H9 (cell line): Measurements from ENCODE around the gene CAMTA1. TPM values are rescaled to one million over a fixed set of nuclear protein-coding genes. Genes with fewer than 3 reads are reported as not detected.
A peak's percentile ranks its signal among the peaks of the same experiment; 100 is the strongest.

Experiments
- DNase-seq: peaks from one replicate; pipeline ENCODE4 v3.0.0-alpha.2; 2017
- H2AFZ ChIP-seq: one replicate; pipeline ENCODE4 v1.6.1; 2013; ENCODE audit warnings: mild to moderate bottlenecking, low read length, control low read depth, moderate library complexity
- H2AK5ac ChIP-seq: 2 replicates; pipeline ENCODE4 v1.6.1; 2013; ENCODE audit warnings: low read length, control low read depth, mixed read lengths; ENCODE audit not compliant: insufficient read length
- H2BK120ac ChIP-seq: one replicate; pipeline ENCODE4 v1.6.1; 2013; ENCODE audit warnings: low read depth, mild to moderate bottlenecking, low read length, control low read depth, inconsistent platforms; ENCODE audit not compliant: poor library complexity, severe bottlenecking
- H2BK12ac ChIP-seq: 2 replicates; pipeline ENCODE4 v1.6.1; 2013; ENCODE audit warnings: low read length, control low read depth, mixed read lengths, low read depth; ENCODE audit not compliant: insufficient read length
- H2BK15ac ChIP-seq: 2 replicates; pipeline ENCODE4 v1.6.1; 2013; ENCODE audit warnings: low read depth, low read length, control low read depth
- H2BK20ac ChIP-seq: one replicate; pipeline ENCODE4 v1.6.1; 2013; ENCODE audit warnings: low read depth, mild to moderate bottlenecking, low read length, control low read depth, inconsistent platforms; ENCODE audit not compliant: poor library complexity, severe bottlenecking
- H2BK5ac ChIP-seq: 2 replicates; pipeline ENCODE4 v1.6.1; 2013; ENCODE audit warnings: low read length, control low read depth, mixed read lengths; ENCODE audit not compliant: insufficient read length
- H3K14ac ChIP-seq: 2 replicates; pipeline ENCODE4 v1.6.1; 2013; ENCODE audit warnings: low read length, control low read depth; ENCODE audit not compliant: insufficient read depth
- H3K18ac ChIP-seq: 2 replicates; pipeline ENCODE4 v1.6.1; 2013; ENCODE audit warnings: low read depth, mild to moderate bottlenecking, mixed read lengths, low read length, control low read depth; ENCODE audit not compliant: insufficient read length
- H3K23ac ChIP-seq: 2 replicates; pipeline ENCODE4 v1.6.1; 2013; ENCODE audit warnings: low read length, control low read depth, mixed read lengths, low read depth; ENCODE audit not compliant: insufficient read length
- H3K23me2 ChIP-seq: 2 replicates; pipeline ENCODE4 v1.6.1; 2013; ENCODE audit warnings: low read depth, mild to moderate bottlenecking, mixed read lengths, low read length, control low read depth; ENCODE audit not compliant: insufficient read length, poor library complexity, severe bottlenecking
- H3K27ac ChIP-seq: 2 replicates; pipeline ENCODE4 v1.5.1; 2013; ENCODE audit warnings: low read length, control low read depth, mixed read lengths, low read depth; ENCODE audit not compliant: insufficient read length
- H3K27me3 ChIP-seq: 2 replicates; pipeline ENCODE4 v1.6.1; 2013; ENCODE audit warnings: low read length, control low read depth, inconsistent platforms; ENCODE audit not compliant: insufficient read depth
- H3K4ac ChIP-seq: 2 replicates; pipeline ENCODE4 v1.6.1; 2013; ENCODE audit warnings: low read depth, mild to moderate bottlenecking, control low read depth, inconsistent platforms, low read length, moderate library complexity
- H3K4me1 ChIP-seq: 2 replicates; pipeline ENCODE4 v1.6.1; 2013; ENCODE audit warnings: low read length, control low read depth, inconsistent platforms; ENCODE audit not compliant: insufficient read depth
- H3K4me2 ChIP-seq: 2 replicates; pipeline ENCODE4 v1.6.1; 2013; ENCODE audit warnings: low read length, control low read depth, mixed read lengths; ENCODE audit not compliant: insufficient read length, insufficient read depth
- H3K56ac ChIP-seq: 2 replicates; pipeline ENCODE4 v1.6.1; 2013; ENCODE audit warnings: low read depth, mild to moderate bottlenecking, mixed read lengths, low read length, control low read depth; ENCODE audit not compliant: insufficient read length
- H3K79me1 ChIP-seq: 2 replicates; pipeline ENCODE4 v1.6.1; 2013; ENCODE audit warnings: low read depth, mild to moderate bottlenecking, moderate library complexity, low read length, control low read depth, inconsistent platforms; ENCODE audit not compliant: insufficient read depth, poor library complexity, severe bottlenecking
- H3K79me2 ChIP-seq: 2 replicates; pipeline ENCODE4 v1.6.1; 2013; ENCODE audit warnings: low read length, control low read depth, inconsistent platforms; ENCODE audit not compliant: insufficient read depth
- H3K9ac ChIP-seq: 2 replicates; pipeline ENCODE4 v1.6.1; 2013; ENCODE audit warnings: low read length, control low read depth, mixed read lengths; ENCODE audit not compliant: insufficient read length; ENCODE audit errors: extremely low read depth
- H3K9me3 ChIP-seq: one replicate; pipeline ENCODE4 v1.6.1; 2013; ENCODE audit warnings: low read depth, low read length, inconsistent platforms; ENCODE audit not compliant: control insufficient read depth
- H3T11ph ChIP-seq: one replicate; pipeline ENCODE4 v1.6.1; 2013; ENCODE audit warnings: mild to moderate bottlenecking, low read length, control low read depth, inconsistent platforms
- H4K20me1 ChIP-seq: one replicate; pipeline ENCODE4 v1.6.1; 2013; ENCODE audit not compliant: control insufficient read depth, insufficient read length, insufficient read depth
- H4K5ac ChIP-seq: 2 replicates; pipeline ENCODE4 v1.6.1; 2013; ENCODE audit warnings: low read depth, mild to moderate bottlenecking, mixed read lengths, low read length, control low read depth; ENCODE audit not compliant: insufficient read length
- H4K8ac ChIP-seq: replicated peaks from 2 replicates; pipeline ENCODE4 v1.6.1; 2013; ENCODE audit warnings: low read length, control low read depth, mixed read lengths, low read depth; ENCODE audit not compliant: insufficient read length
- H4K91ac ChIP-seq: 2 replicates; pipeline ENCODE4 v1.6.1; 2013; ENCODE audit warnings: low read depth, mild to moderate bottlenecking, moderate library complexity, mixed read lengths, low read length, control low read depth; ENCODE audit not compliant: insufficient read length
- H3K27ac Mint-ChIP-seq, 3 experiments: 2 replicates in 2 of 3; 3 replicates in 1 of 3; pipeline ENCODE4 v1.8.0; 2020 to 2021; ENCODE audit warnings: mixed read lengths in 3 of 3, mild to moderate bottlenecking in 1 of 3, moderate library complexity in 1 of 3
- H3K27me3 Mint-ChIP-seq: 2 replicates; pipeline ENCODE4 v1.8.0; 2021; ENCODE audit warnings: low read depth, mild to moderate bottlenecking, moderate library complexity, mixed read lengths
- H3K36me3 Mint-ChIP-seq, 3 experiments: 2 replicates in 2 of 3; 3 replicates in 1 of 3; pipeline ENCODE4 v1.8.0; 2020 to 2021; ENCODE audit warnings: low read depth in 3 of 3, mixed read lengths in 3 of 3; ENCODE audit not compliant: insufficient read depth in 1 of 3
- H3K4me1 Mint-ChIP-seq, 2 experiments: 2 replicates each; pipeline ENCODE4 v1.8.0; 2020; ENCODE audit warnings: mixed read lengths in 2 of 2
- H3K4me3 Mint-ChIP-seq, 2 experiments: 2 replicates in 1 of 2; 3 replicates in 1 of 2; pipeline ENCODE4 v1.8.0; 2020 to 2021; ENCODE audit warnings: mild to moderate bottlenecking in 2 of 2, mixed read lengths in 2 of 2, moderate library complexity in 1 of 2
- H3K9me3 Mint-ChIP-seq, 2 experiments: 2 replicates in 1 of 2; 3 replicates in 1 of 2; pipeline ENCODE4 v1.8.0; 2020; ENCODE audit warnings: mild to moderate bottlenecking in 2 of 2, mixed read lengths in 2 of 2, moderate library complexity in 1 of 2
- WGBS: extraction: QIAGEN DNeasy Blood & Tissue Kit; methylation state at CpG from one replicate; pipeline ENCODE4 v1.1.7; 2013; ENCODE audit warnings: missing lambda C conversion rate, low lambda C conversion rate, mixed read lengths; ENCODE audit not compliant: insufficient read length; ENCODE audit errors: extremely low coverage; 5-methylcytosine and 5-hydroxymethylcytosine counted together
- total RNA-seq: library from RNA; stranded (reverse); gene quantifications from 2 replicates; pipeline ENCODE4 v1.2.1, GENCODE V29; 2021
- TF ChIP-seq, protein P1 (sequence below): fragments of 200-600 bp; sonication (generic); conservative IDR thresholded peaks from 3 replicates; pipeline ENCODE4 v1.8.0; 2021; ENCODE audit warnings: antibody characterized with exemption, mild to moderate bottlenecking

The CAMTA1 gene
- total RNA-seq, 1 experiment from 2014 or later, result 115 TPM

DNA sequence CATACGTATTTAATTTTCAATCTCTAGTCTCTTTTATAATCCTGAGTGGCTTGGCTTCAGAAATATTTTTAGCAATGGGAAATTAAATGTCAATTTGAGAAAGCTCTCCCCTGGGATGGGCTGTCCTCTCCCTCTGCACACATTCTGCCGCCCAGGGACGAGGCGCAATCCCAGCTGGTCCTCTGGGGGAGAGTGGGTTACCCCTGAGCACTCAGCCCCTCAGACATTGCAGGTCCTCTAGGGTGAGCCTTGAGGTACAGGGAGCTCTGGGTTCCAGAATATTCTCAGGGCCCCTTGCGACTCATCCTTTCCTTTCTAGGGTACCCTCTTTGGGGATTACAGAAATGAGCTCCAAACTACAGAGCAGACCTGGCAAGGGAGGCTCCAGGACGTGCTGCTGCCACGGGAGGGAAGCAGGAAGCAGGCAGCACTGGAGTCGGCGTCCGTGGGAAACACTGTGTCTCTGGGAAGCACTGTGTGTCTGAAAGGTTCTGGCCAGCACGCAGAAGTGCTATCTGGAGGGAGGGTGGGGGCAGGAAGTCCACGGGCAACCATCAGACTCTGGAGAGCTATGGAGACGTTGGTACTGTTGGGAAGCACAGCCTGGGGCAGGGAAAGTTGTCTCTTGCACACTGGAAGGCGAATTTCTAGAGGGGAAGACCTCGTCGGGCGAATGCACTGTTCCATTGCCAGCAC lies 642.5 kb downstream of the CAMTA1 start:
- no peak overlapping the region for H3K23ac ChIP-seq
- no peaks in the 10 kb centered on the region for H3K79me1 ChIP-seq
- H4K91ac ChIP-seq, result no peak overlapping the region
- H3K23me2 ChIP-seq, result no peaks in the 10 kb centered on the region
- H4K20me1 ChIP-seq, result peaks cover 3% of the 10 kb centered on the region
- H2BK12ac ChIP-seq, result no peak overlapping the region
- H2BK20ac ChIP-seq, result no peak overlapping the region
- H3K36me3 Mint-ChIP-seq, result no peaks in the 10 kb centered on the region
- H2BK5ac ChIP-seq, result no peak overlapping the region
- no peak overlapping the region for H3K4me2 ChIP-seq
- no peaks in the 10 kb centered on the region; the same call in 1 of the 2 replicates for H3K27me3 ChIP-seq
- H3K4ac ChIP-seq, result no peak overlapping the region
- no peaks in the 10 kb centered on the region for H3K4me1 ChIP-seq
- TF ChIP-seq, protein P1, sequence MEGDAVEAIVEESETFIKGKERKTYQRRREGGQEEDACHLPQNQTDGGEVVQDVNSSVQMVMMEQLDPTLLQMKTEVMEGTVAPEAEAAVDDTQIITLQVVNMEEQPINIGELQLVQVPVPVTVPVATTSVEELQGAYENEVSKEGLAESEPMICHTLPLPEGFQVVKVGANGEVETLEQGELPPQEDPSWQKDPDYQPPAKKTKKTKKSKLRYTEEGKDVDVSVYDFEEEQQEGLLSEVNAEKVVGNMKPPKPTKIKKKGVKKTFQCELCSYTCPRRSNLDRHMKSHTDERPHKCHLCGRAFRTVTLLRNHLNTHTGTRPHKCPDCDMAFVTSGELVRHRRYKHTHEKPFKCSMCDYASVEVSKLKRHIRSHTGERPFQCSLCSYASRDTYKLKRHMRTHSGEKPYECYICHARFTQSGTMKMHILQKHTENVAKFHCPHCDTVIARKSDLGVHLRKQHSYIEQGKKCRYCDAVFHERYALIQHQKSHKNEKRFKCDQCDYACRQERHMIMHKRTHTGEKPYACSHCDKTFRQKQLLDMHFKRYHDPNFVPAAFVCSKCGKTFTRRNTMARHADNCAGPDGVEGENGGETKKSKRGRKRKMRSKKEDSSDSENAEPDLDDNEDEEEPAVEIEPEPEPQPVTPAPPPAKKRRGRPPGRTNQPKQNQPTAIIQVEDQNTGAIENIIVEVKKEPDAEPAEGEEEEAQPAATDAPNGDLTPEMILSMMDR, result no peak
- no peaks in the 10 kb centered on the region for H3K79me2 ChIP-seq
- H3K4me3 Mint-ChIP-seq, result no peak overlapping the region
- no CpG with 5 or more reads among the region's 17 CpGs for WGBS
- no peaks in the 10 kb centered on the region for H3K9me3 ChIP-seq
- no peak overlapping the region for H3K18ac ChIP-seq
- peaks cover 7% of the 10 kb centered on the region in 2 experiments; a peak in 3 of 4 replicates for H3K4me1 Mint-ChIP-seq
- H4K5ac ChIP-seq, result no peak overlapping the region
- no peaks in the 10 kb centered on the region; a peak in 1 of 5 replicates for H3K9me3 Mint-ChIP-seq
- no peak for DNase-seq
- H3K14ac ChIP-seq, result peak overlapping the region; percentile 25; the same call in 1 of the 2 replicates
- no peak overlapping the region for H3K27ac ChIP-seq
- H3T11ph ChIP-seq, result no peak overlapping the region
- no peak overlapping the region for H4K8ac ChIP-seq
- H3K9ac ChIP-seq, result no peak overlapping the region
- H2BK15ac ChIP-seq, result no peak overlapping the region
- H2BK120ac ChIP-seq, result no peak overlapping the region
- H3K56ac ChIP-seq, result no peak overlapping the region
- peak overlapping the region in 2 of 3 experiments; percentile 32 to 61; a peak in 2 of 7 replicates for H3K27ac Mint-ChIP-seq
- H2AK5ac ChIP-seq, result no peak overlapping the region
- H3K27me3 Mint-ChIP-seq, result peaks cover 2% of the 10 kb centered on the region
- no peak overlapping the region for H2AFZ ChIP-seq
